Hematopoietic multipotent progenitor cell (in vitro differentiated cells): ENCODE data around the gene BCOR. TPM values are rescaled to one million over a fixed set of nuclear protein-coding genes. Genes with fewer than 3 reads are reported as not detected.
A peak's percentile ranks its signal among the peaks of the same experiment; 100 is the strongest.

Source experiments
- DNase-seq, 3 donors: peaks; one replicate each; pipeline ENCODE4 v3.0.0-alpha.2; 2011 to 2015; ENCODE audit warnings: low read depth in 2 of 3, low spot score in 2 of 3
- total RNA-seq: library from RNA; depleted of rRNA; stranded (reverse); fragments of >200 nt; gene quantifications from one replicate; pipeline ENCODE4 v1.2.3, GENCODE V29; 2012

The BCOR gene
- 79.4 TPM for total RNA-seq

GRCh38 chrX:40097504-40098263 is at the start of gene BCOR:
BCOR (minus strand) TSS chrX:40097958; CDS start chrX:40077929, 20,029 bp downstream.
- DNase-seq, result peak in 2 of 3 donors; percentile 60 to 63

DNA sequence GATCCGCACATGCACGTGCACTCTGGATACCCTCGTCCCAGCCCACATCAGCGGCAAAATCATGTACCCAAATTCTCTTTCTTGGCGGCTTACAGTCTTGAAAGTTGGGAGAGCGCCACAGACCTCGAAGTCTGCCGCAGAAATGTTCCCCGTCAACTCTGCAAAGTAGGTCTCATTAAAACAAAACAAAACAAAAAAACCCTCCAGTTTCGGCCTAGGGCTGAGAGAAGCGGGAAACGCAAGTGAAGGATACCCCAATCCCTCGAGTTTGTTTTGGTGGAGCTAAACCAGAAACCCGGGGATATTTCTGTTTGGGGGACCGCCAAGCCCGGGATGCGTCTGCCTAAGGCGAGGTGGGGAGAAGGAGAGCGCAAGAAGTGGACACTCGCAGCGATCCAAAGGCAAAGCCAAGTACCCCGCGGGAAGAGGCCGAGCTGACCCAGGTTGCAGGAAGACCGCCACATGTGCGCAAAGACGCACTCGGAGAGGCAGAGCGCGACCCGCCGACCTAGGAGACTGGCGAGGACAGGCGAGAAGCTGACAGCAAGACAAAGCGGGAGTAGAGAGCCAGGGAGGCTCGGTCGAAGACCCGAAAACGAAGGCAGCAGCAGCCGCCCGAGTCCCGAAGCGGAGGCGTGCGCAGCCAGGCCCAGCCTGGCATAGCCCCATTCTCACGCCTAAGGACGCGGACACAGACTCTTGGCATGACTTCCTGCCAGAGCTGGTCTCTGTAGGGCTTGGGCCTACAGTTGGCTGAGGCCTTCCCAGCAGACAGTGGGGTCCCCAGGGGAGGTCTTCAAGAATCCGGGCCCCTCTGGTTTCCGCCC is 49.6 kb upstream of the BCOR start:
- DNase-seq, result no peak

DNA sequence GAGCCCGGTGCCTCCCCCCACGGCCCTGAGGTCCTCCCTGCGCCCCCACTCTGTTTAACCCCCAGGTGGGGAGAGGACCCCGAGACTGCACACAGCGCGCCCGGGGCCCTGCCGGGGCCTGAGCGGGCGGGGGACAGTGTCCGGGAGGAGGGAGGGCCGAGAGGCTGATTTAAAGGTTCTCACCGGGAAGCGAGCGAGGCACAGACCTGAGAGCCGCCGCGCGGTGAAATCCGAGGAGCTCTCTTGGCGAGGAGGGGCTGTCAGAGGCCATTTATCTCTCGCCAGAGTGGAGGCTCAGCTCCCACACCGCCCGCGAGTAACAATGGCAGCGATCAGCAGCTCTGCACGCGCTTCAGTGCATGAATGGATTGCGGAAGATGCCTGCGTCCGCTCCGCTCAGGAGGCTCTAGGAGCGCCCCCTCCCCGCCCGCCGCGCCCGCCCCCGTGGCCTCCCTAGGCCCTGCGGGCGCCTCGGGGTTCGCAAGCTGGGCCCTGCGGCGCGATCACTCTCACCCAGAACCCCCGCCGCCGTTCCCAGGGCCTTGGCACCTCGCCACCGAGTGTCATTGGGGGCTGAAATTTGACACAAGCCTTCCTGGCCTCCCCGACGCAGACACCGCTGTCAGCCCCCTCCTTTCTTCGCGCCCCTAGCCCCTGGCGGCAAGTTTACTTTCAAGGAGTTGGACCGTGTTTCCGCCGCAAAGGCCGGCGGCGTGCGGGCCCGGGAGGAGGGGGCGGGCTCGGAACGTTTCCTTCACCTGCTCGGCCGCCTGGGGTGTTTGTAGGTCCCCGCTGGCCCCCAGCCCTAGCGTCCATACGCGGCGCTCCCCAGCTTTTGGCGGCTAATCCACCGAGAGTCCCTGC is 48.7 kb upstream of the BCOR start:
- DNase-seq, result peak in 1 of 3 donors; percentile 58

DNA sequence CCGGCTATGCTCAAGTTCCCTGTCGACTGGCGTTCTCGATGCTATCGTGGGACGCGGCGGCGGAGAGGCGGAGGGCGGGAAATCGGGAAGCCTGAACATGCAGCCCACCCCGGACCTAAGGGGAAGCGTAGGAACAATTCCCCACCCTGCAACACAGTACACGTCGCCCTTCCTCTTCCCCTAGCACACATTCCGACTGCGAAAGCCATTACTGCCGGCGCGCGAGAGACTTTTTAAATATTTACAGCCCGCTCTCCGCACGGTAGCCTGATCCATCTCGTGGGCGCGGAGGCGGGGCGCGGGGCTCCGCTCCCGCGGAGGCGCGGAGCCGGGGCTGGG is 48.1 kb upstream of the BCOR start:
- no peak for DNase-seq

DNA sequence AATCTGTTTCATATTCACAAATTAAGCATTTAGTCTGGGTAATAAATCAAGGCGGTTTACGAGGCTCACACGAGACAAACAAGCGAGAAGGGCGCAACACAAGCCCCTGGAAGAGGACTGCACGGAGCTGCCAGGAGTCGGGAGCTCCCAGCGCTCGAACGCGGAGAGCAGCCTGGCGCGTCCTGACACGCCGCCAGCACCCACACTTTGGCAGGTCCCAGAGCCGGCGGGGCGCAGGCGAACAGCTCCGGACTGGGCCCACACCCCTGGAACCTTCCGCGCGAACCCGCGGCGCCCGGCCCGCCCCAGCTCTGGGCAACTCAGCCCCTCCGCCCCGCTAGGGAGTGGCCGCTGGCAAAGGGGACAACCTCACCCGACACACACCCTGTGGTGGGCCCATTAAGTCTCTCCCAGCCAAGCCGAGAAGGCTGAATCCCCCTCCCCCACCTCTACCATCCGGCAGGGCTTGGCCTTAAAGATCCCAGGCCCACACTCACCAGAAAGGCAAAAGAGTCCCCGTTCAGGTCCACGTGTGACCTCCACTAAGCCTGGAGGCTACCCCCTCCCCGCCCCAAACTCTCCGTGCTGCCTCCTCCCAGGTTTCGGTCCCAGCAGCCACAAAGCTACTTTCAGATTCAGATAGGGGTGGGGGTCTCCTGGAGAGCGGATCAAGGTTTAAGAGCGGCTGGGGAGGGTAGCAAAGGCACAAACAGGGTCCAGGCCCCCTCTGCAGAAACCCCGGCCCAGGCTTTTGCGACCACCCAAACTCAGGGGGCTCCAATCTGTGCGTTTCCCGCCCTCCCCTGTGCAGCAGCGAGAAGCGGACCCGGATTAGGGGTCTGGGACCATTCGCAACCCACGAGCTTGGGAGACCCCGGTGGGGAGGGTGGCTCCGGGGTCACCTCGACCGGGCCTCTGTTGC is 47.5 kb upstream of the BCOR start:
- no peak for DNase-seq

GRCh38 chrX:40144576-40144975 is 46.8 kb upstream of the BCOR start:
- no peak for DNase-seq

DNA sequence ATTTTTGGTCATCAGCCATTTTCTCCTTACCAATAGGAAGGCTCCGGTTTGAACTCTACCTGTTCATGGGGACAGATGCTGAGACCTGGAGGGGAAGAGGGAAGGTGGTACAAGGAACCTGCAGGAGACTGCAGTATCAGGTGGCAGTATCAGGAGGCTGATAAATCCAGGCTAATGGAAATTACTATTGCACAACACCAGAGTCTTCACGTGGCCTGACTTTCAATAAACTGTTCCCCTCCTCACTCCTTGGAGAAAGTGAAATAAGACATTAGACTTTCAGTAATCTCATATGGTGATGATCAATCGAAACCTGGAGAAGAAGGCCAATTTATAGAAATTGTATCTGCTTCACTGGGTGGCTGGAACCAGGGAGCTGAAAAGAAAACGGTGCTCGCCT is 46.2 kb upstream of the BCOR start:
- no peak for DNase-seq

- no peak for DNase-seq
Observed at GRCh38 chrX:40143001-40143400, 45.2 kb upstream of the BCOR start.

DNA sequence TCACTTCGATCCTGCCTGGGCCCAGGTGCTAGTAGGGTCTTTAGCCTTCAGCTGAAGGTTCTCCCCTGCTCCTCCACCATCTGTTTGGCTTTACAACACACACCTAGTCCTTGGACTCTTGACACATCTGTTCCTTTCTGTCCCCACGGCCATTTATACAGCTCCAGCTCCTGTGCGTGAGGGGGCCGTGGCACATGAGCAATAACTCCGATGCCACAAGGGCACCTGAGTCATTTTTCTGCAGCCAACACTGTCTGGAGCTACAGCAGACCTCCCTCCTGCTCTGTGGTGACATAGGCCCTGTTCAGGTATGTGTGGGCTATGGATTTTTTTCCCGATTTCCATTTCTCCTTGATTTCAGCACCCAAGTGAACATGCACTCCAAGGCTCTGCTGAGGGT is 44.7 kb upstream of the BCOR start:
- no peak for DNase-seq

GRCh38 chrX:40140706-40141499 is 43.1 kb upstream of the BCOR start:
- no peak for DNase-seq

DNA sequence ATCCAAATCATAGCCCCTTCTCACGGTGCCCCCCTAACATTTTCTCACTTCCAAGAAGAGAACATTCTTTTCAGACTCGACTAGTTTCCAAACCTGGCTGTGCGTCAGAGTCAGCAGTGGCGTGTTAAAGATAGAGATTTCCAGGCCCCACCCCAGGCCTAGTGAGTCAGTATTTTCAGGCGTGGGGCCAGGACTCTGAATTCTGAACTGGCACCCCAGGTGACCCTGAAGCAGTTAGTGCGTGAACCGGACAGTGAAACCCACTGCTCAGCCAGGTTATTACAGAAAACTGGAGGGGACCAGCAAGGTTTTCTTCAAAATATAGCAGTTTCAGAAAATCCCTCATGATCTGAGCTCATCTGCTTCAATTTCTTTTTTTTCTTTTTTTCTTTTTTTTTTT is 35.0 kb upstream of the BCOR start:
- DNase-seq, result no peak

GRCh38 chrX:40131654-40132337 is 34.0 kb upstream of the BCOR start:
- no peak for DNase-seq

DNA sequence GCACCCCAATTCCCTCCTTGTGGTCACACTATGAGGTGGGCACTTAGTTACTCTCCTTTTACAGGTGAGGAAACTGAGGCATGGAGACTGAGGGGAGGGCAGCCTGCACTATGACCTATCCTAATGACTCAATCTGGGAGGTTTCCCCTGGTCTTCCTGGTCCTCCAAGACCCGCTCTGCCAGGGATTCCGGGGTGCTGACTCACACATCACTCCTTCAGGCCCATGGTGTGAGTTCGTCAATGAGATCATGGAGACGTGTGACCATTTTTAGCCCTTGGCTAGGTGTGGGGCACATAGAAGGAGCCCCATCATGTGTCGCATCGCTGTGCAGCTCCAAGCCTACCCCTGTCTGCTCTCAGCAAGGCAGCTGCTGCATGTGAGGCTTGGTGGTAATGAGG is 32.4 kb upstream of the BCOR start:
- no peak for DNase-seq

- peak in 2 of 3 donors; percentile 73 to 91 for DNase-seq
Observed at GRCh38 chrX:40127052-40127451, 29.3 kb upstream of the BCOR start.

- no peak for DNase-seq
Observed at GRCh38 chrX:40122487-40122886, 24.7 kb upstream of the BCOR start.

- DNase-seq, result no peak
Observed at GRCh38 chrX:40121618-40122017, 23.9 kb upstream of the BCOR start.

GRCh38 chrX:40120838-40121580 is 23.3 kb upstream of the BCOR start:
- peak in 2 of 3 donors; percentile 66 to 74 for DNase-seq

- no peak for DNase-seq
Observed at GRCh38 chrX:40117715-40118285, 20.0 kb upstream of the BCOR start.
